H7 (cell line): ENCODE measurements around the gene ATP7A. TPM values are rescaled to one million over a fixed set of nuclear protein-coding genes. Genes with fewer than 3 reads are reported as not detected.

Source experiments
- DNase-seq: peaks from one replicate; pipeline ENCODE4 v3.0.0; 2012
- H3K27me3 ChIP-seq: 2 replicates; pipeline ENCODE4 v1.6.0; 2011; ENCODE audit warnings: mild to moderate bottlenecking, low read length; ENCODE audit not compliant: control insufficient read depth, insufficient read depth
- H3K36me3 ChIP-seq: replicated peaks from 2 replicates; pipeline ENCODE4 v1.5.1; 2011; ENCODE audit warnings: low read length; ENCODE audit not compliant: control insufficient read depth, insufficient read depth
- H3K4me3 ChIP-seq: 2 replicates; pipeline ENCODE4 v1.5.1; 2011; ENCODE audit warnings: low read depth, mild to moderate bottlenecking, control low read depth, low read length, moderate library complexity; ENCODE audit not compliant: insufficient read depth
- total RNA-seq: library from RNA; depleted of rRNA; stranded (reverse); fragments of >200 nt; shearing (Covaris generic); gene quantifications from 2 replicates; pipeline ENCODE4 v1.2.3, GENCODE V29; 2014; rRNA removed

ATP7A gene
- total RNA-seq, 1 experiment from 2014 or later: 2.1 TPM

DNA sequence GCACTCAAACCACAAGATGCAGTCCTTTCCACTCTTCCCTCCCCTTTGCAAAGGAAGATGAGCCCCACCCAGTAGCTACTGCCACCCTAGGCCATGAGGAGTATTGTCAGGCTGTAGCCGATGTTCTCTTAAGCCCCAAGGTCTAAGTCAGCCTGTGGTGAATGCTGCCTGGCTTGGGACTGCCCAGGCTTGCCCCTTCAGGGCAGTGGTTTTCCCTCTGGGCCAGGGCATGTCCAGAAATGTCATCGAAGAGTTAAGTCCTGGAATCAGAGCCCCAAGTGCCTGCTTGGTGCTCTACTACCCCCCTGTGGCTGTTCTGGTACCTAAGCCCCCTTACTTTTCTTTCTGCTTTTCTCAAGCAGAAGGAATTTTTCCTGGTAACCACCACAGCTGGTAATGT lies 181.8 kb downstream of the ATP7A start:
- DNase-seq: peak; percentile 33
- H3K4me3 ChIP-seq: no peak overlapping the region
- no peaks in the 10 kb centered on the region for H3K27me3 ChIP-seq
- no peaks in the 10 kb centered on the region for H3K36me3 ChIP-seq

DNA sequence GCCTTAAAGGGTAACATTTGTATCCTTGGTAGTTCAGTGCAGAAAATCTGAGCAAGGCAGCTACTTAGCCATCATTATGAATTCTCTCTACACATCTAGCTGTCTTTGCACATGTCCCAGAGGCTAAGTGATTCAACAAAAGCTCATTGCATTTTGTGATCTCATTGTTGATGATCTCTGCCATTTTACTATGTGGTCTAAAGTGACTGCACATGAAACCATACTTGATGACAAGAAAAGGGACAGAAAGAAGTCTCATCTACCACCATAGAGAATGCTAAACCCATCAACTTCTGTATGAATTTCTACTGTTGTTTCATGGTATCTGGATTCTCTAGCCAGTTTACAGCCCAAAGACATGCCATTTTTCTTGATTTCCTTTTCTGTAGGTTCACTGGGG lies 187.6 kb downstream of the ATP7A start:
- H3K27me3 ChIP-seq: no peaks in the 10 kb centered on the region
- no peaks in the 10 kb centered on the region for H3K36me3 ChIP-seq
- H3K4me3 ChIP-seq: no peak overlapping the region
- DNase-seq: no peak

Other genes with a start within 250 kb of the ATP7A start
- 24.5 and 33.8 TPM in 2 replicates for gene ATRX, start 124.5 kb upstream of the ATP7A start, total RNA-seq
- gene MAGT1, start 15.3 kb upstream of the ATP7A start, total RNA-seq: 39.5 and 44.8 TPM in 2 replicates
- gene COX7B, start 11.2 kb upstream of the ATP7A start, total RNA-seq: 220 and 313 TPM in 2 replicates
- gene PGAM4, start 58.9 kb downstream of the ATP7A start, total RNA-seq: 0.26 and 0.28 TPM in 2 replicates
- 396 and 534 TPM in 2 replicates for gene PGK1, start 193.6 kb downstream of the ATP7A start, total RNA-seq
- gene TAF9B, start 229.0 kb downstream of the ATP7A start, total RNA-seq: 29.4 and 41.5 TPM in 2 replicates